ENCODE measurements around the gene IGF2BP1. TPM values are rescaled to one million over a fixed set of nuclear protein-coding genes. Genes with fewer than 3 reads are reported as not detected.

IGF2BP1 gene
- total and polyA plus RNA-seq, 7 donors = 0.14 to 0.36 (median 0.20) TPM; not detected in 4

DNA sequence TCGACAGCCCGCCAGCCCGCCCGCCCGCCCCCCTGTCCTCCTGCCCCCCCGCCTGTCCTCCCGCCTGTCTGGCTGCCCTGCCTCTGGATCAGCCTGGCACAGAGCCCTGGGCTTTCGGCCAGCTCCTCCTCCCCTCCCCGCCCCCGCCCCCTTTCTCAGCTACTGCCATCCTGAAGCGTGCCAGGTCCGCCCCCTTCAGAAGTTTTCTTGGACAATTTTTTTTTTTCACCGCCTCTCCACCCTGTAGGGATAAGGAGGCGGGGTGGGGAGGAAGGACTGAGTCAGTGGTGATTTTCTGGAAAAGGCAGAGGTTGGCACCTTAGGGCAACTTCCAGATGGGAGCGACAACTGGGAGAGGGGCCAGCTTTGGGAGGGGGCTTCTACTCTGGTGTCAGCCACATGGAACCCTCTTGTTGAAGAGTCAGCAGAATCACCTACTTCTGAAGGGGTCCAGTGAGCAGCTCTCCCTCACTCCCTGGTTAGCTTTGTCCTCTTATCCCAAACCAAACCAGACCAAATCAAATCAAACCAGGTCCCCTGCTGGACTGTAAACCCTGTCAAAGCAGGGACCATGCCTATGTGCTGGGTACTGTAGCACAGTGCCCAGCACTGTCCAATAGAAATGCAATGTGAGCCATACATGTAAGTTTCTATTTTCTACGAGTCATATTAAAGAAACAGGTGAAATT is 19.7 kb downstream of the IGF2BP1 start:
- Histone ChIP-seq H3K27me3 (peaks cover 26 to 80% (median 53%) of the 10 kb centered on the region in 3 donors), H3K4me3 (no peak overlapping the region), H3K9me3 (no peaks in the 10 kb centered on the region), H3K36me3 (no peaks in the 10 kb centered on the region), H3K4me1 (peaks cover 0 to 26% (median 18%) of the 10 kb centered on the region in 4 donors), H3K27ac (no peak overlapping the region)
- WGBS, 2 donors = 13 to 54% methylated on average over 16 of the region's 16 CpGs
- DNase-seq = no peak
- intact Hi-C loops (cut with DNase I) = no loop called here
- TF ChIP-seq POLR2AphosphoS5 (IDR thresholded peaks at IDR 0.05) = no peak
- no peak for TF ChIP-seq CTCF (IDR thresholded peaks at IDR 0.05)
- no peak for TF ChIP-seq POLR2A (IDR thresholded peaks at IDR 0.05)
- TF ChIP-seq EP300 (IDR thresholded peaks at IDR 0.05) = no peak

DNA sequence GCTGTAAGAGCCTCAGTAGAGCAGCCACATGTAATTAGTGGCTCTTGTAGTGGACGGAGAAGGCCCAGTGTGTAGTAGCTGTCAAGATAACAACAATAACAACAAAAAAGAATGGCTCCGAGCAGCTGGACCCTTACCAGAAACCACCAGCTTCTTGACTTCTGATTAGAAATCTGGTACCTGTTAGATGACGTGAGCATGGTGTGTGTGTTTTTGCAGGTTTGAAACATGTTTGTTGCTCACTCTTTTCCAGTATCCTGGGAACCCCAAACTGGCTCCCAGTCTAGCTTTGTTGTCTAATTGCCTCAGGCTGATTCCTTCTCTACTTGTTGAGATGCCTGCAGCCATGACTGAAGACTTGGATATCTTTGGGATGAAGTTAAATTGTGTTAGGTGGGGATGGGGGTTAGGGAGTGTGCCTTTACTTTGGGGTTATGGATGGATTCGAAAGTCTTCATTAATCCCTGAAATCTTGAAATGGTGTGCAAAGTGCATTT is 21.0 kb downstream of the IGF2BP1 start:
- no peaks in the 10 kb centered on the region for H3K36me3 ChIP-seq
- no peak overlapping the region for H3K4me3 ChIP-seq
- WGBS, 2 donors = 91 to 93% methylated on average over 4 of the region's 4 CpGs
- intact Hi-C loops (cut with DNase I) = no loop called here
- DNase-seq = no peak
- H3K27ac ChIP-seq = no peak overlapping the region
- H3K4me1 ChIP-seq = peaks cover 0 to 26% (median 18%) of the 10 kb centered on the region in 4 donors
- no peaks in the 10 kb centered on the region for H3K9me3 ChIP-seq
- TF ChIP-seq POLR2AphosphoS5 (IDR thresholded peaks at IDR 0.05) (no peak), POLR2A (IDR thresholded peaks at IDR 0.05) (no peak), CTCF (IDR thresholded peaks at IDR 0.05) (no peak), EP300 (IDR thresholded peaks at IDR 0.05) (no peak)
- H3K27me3 ChIP-seq = peaks cover 26 to 67% (median 47%) of the 10 kb centered on the region in 3 donors

DNA sequence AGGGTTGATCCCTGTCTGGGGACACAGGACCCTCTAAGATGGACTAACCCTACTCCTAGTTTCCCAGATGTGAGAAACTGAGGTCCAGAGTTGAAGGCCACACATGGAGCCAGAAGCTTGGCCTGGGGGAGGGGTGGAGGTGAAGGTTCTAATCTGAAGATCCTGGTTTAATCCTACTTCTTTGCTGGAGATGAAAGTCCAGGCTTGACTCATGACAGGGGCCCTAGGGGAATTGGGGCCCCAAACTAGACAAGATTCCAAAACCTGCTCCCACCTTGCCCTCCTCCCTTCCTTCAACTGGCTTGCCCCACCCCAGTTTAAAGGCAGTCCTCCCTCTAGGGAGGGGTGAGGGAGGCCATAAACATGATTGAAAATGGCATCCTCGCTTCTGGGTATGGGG is 21.6 kb downstream of the IGF2BP1 start:
- no peaks in the 10 kb centered on the region for H3K36me3 ChIP-seq
- H3K27ac ChIP-seq = no peak overlapping the region
- intact Hi-C loops (cut with DNase I) = no loop called here
- 69 to 86% methylated on average over 1 of the region's 1 CpG for WGBS, 2 donors
- no peaks in the 10 kb centered on the region for H3K9me3 ChIP-seq
- H3K4me1 ChIP-seq = peaks cover 0 to 20% (median 13%) of the 10 kb centered on the region in 4 donors
- peaks cover 20 to 61% (median 41%) of the 10 kb centered on the region in 3 donors for H3K27me3 ChIP-seq
- TF ChIP-seq EP300 (IDR thresholded peaks at IDR 0.05) (no peak), POLR2AphosphoS5 (IDR thresholded peaks at IDR 0.05) (no peak), CTCF (IDR thresholded peaks at IDR 0.05) (no peak), POLR2A (IDR thresholded peaks at IDR 0.05) (no peak)
- H3K4me3 ChIP-seq = no peak overlapping the region
- DNase-seq = no peak

GRCh38 chr17:49020609-49021008 is 23.4 kb downstream of the IGF2BP1 start:
- 82 to 89% methylated on average over 8 of the region's 8 CpGs for WGBS, 2 donors
- Histone ChIP-seq H3K4me3 (no peak overlapping the region), H3K9me3 (no peaks in the 10 kb centered on the region), H3K27me3 (peaks cover 6 to 43% (median 22%) of the 10 kb centered on the region in 3 donors), H3K4me1 (peaks cover 0 to 11% (median 9%) of the 10 kb centered on the region in 4 donors), H3K27ac (no peak overlapping the region), H3K36me3 (no peaks in the 10 kb centered on the region)
- DNase-seq = no peak
- TF ChIP-seq EP300 (IDR thresholded peaks at IDR 0.05) (no peak), POLR2A (IDR thresholded peaks at IDR 0.05) (no peak), CTCF (IDR thresholded peaks at IDR 0.05) (no peak), POLR2AphosphoS5 (IDR thresholded peaks at IDR 0.05) (no peak)
- intact Hi-C loops (cut with DNase I) = no loop called here

Measured in sigmoid colon (tissue), 7 donors.